GM12872 (cell line): ENCODE measurements around the gene CRISPLD2.

Source experiments
- TF ChIP-seq, protein P1 (sequence below): IDR thresholded peaks from 3 replicates; pipeline ENCODE4 v1.5.1; 2011; ENCODE audit warnings: low read depth, mild to moderate bottlenecking, low read length, moderate library complexity; ENCODE audit not compliant: insufficient read depth

The CRISPLD2 gene

DNA sequence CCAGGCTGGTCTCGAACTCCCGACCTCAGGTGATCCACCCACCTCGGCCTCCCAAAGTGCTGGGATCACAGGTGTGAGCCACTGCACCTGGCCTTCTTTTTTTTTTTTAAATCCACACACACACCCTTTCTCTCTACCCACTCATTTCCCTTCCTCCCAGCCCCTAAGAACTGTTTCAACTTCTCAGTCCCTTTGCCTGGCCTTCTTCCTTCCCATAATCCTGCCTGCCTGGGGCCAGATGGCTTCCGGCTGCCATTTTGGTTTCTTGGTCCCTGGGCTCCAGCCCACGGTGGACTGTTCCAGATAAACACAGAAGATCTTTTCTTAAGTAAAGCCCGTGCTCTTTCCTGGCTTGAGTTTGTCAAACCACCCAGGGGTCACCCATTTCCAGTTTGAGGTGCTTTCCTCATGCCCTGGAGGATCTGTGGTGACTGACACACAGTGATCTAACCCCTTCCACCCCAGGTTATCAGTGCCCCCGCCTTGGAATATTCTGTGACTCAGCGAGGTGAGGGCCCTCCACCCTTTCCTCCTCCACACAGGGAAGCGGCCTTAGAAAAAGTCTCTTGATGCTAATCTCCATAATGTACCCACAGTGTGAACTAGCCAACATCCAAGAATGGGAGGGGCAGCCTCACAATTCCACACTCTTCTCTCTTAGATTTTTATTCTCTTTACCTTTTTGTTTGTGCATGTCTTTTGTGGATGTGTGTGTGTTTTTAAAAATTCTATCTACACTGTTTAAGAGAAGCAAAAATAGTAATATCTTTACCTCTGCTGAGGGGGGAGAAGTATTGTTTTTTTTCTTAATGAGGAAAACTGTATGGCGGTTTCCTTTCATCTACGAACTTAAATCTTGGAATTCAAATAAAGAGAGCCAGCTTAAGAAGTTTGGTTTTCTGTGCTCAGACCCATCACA lies 60.0 kb downstream of the CRISPLD2 start:
- TF ChIP-seq, protein P1, sequence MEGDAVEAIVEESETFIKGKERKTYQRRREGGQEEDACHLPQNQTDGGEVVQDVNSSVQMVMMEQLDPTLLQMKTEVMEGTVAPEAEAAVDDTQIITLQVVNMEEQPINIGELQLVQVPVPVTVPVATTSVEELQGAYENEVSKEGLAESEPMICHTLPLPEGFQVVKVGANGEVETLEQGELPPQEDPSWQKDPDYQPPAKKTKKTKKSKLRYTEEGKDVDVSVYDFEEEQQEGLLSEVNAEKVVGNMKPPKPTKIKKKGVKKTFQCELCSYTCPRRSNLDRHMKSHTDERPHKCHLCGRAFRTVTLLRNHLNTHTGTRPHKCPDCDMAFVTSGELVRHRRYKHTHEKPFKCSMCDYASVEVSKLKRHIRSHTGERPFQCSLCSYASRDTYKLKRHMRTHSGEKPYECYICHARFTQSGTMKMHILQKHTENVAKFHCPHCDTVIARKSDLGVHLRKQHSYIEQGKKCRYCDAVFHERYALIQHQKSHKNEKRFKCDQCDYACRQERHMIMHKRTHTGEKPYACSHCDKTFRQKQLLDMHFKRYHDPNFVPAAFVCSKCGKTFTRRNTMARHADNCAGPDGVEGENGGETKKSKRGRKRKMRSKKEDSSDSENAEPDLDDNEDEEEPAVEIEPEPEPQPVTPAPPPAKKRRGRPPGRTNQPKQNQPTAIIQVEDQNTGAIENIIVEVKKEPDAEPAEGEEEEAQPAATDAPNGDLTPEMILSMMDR = no peak

DNA sequence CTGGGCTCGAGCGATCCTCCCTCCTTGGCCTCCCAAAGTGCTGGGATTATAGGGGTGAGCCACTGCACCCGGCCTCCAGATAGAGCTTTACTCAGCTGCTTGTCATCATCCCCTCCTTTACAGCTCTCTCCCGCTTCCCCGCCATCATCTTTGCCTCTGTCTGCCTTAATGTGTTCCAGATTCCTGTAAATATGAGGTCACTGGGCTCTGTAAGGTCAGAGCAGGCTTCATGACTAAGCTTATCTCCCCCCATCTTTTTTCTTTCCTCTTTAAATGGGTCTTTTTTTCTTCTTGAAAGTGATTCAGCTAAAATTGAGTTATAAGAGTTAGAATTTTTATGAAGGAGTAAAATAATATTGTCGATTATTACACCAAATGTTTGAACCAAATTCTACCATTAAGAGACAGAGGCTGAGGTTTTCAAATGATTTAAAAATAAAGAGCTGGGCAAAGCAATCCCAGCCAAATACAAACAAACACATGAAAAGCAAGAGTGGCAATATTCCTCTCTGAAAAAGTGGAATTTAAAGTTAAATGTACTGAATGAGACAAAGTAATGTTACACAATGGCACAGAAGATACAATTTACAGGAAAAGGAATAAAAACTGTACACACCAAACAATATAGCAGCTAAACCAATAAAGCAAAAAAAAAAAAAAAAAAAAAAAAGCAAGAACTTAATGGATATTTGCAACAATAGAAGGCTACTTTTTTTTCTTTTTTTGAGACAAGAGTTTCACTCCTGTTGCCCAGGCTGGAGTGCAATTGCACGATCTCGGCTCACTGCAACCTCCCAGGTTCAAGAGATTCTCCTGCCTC lies 62.1 kb downstream of the CRISPLD2 start:
- TF ChIP-seq, protein P1 = no peak

DNA sequence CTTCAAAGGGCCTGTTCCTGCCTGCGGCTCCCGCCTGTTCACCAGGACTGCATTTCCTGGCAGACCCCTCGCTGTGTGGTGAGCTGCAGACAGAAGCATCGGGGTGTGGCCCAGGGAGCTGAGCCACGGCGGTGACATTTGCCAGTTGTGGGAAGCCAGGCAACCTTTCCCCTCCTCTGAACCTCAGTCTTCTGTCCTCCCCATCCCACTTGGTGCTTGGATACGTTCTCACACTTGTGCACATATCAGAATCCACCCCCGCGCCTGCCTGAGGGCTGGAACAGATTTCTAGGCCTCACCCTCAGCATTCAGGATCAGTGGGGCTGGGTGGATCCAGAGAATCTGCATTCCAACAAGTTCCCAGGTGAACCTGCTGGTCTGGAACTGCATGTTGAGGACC lies 63.5 kb downstream of the CRISPLD2 start:
- TF ChIP-seq, protein P1 = no peak

DNA sequence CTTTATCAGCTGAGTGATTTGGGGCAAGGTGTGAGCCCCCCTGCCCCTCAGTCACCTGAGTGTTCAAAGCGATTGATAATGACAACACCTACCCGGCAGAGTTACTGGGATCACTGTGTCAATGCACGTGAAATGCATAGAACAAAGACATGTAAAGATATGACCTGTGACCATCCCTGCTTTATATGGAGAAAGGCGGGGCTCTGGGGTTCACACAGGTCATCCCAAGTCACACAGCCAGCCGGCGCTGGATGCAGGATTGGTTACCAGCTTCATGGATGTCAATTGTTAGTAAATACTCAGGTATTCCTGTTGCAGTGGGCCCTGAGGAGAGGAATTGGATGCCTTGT lies 64.4 kb downstream of the CRISPLD2 start:
- TF ChIP-seq, protein P1 = no peak

DNA sequence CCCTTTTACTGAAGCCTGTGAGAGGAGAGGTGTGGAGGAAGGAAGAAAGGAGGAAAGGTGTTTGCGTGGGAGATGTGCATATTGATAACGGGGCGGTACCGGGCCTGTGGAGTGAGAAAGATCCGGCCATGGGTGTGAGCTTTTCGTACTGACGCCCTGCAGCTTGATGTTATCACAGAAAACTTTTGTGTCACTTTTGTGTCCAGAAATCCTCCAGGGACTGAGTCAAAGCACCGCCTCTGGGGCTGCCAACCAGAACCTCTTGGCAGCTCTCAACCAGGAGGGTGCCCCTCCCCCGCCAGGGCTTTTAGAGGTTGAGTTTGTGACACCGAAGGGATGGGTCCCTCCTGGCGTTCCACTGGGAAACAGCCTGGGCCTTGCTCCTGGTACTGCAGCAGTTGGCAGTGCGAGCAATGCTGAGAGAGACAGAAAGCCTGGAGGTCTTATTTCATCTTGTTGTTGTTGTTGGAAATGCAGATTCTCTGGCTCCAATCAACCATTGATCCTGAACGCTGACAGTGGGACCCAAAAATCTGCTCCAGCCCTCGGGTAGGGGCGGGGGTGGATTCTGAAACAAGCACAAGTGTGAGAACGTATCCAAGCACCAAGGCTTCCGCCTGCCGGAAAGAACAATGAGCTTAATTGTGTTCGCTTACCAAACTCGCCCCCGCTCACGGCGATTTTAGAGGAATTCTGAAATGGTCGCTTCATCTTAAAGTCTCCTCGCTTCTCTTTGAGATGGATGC lies 65.0 kb downstream of the CRISPLD2 start:
- TF ChIP-seq, protein P1 = no peak

DNA sequence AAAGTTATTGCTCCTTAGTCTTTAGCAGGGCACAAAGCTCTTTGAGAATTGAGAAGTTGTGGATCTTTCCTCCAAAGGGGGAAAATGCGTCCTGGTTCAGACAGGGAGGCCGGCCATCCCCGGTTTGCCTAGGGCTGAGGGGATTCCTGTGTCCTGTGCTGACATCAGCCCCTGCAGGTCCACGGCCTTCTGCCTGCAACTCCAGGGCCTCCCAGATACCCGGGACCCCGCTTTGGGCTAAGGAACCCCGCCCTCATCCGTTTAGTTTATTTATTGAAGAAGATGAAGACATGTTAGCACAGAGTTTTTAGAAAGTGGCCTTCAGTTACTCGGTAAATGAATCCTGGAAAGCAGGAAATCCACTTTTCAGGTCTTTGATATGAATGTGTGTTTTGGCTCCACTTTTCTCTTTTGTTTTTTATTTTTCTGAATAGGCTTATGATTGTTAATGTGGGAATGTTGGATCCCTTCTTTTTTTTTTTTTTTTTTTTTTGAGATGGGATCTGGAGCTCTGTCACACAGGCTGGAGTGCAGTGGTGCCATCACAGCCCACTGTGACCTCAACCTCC lies 65.6 kb downstream of the CRISPLD2 start:
- TF ChIP-seq, protein P1 = no peak

DNA sequence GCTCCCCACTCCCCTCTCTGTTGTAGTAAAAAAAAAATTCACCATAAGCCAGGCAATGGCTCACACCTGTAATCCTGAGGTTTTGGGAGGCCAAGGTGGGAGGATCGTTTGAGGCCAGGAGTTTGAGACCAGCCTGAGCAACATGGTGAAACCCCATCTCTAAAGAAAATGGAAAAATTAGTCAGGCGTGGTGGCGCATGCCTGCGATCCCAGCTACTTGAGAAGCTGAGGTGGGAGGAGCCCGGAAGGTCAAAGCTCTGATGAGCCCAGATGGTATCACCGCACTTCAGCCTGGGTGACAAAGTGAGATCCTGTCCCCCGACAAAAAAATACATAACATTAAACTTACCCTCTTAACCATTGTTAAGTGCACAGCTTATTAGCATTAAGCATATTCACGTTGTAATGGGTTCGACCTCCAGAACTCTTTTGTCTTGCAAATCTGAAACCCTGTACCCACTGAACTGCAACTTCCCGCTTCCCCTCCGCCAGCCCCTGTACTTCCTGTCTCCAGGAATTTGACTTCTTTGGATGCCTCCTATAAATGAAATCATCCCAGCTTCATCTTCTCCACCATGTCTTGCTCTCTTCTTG lies 66.8 kb downstream of the CRISPLD2 start:
- TF ChIP-seq, protein P1 = no peak
